ENCODE measurements around the gene TTC21A. TPM values are rescaled to one million over a fixed set of nuclear protein-coding genes. Genes with fewer than 3 reads are reported as not detected.

The TTC21A gene
- total and polyA plus RNA-seq, 3 donors from 2014 or later = 74.3 to 266 (median 101) TPM

GRCh38 chr3:39149498-39150147 lies 42.1 kb downstream of the TTC21A start:
- no peak for TF ChIP-seq POLR2A (IDR thresholded peaks at IDR 0.05)
- TF ChIP-seq, protein P1, sequence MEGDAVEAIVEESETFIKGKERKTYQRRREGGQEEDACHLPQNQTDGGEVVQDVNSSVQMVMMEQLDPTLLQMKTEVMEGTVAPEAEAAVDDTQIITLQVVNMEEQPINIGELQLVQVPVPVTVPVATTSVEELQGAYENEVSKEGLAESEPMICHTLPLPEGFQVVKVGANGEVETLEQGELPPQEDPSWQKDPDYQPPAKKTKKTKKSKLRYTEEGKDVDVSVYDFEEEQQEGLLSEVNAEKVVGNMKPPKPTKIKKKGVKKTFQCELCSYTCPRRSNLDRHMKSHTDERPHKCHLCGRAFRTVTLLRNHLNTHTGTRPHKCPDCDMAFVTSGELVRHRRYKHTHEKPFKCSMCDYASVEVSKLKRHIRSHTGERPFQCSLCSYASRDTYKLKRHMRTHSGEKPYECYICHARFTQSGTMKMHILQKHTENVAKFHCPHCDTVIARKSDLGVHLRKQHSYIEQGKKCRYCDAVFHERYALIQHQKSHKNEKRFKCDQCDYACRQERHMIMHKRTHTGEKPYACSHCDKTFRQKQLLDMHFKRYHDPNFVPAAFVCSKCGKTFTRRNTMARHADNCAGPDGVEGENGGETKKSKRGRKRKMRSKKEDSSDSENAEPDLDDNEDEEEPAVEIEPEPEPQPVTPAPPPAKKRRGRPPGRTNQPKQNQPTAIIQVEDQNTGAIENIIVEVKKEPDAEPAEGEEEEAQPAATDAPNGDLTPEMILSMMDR (IDR thresholded peaks at IDR 0.05) = no peak
- Histone ChIP-seq H3K27ac (peak overlapping the region in 1 of 2 donors; percentile 98), H3K36me3 (ENCODE audit: low read depth, missing control alignments) (no peaks in the 10 kb centered on the region), H3K4me1 (peaks cover 65% of the 10 kb centered on the region), H3K27me3 (no peaks in the 10 kb centered on the region), H3K4me3 (no peak overlapping the region), H3K9me3 (no peaks in the 10 kb centered on the region)
- no peak for DNase-seq
- WGBS, 2 donors = 81% methylated on average over 3 of the region's 3 CpGs
- intact Hi-C loops (cut with DNase I; ENCODE audit: low total_unique reads) = no loop called here

DNA sequence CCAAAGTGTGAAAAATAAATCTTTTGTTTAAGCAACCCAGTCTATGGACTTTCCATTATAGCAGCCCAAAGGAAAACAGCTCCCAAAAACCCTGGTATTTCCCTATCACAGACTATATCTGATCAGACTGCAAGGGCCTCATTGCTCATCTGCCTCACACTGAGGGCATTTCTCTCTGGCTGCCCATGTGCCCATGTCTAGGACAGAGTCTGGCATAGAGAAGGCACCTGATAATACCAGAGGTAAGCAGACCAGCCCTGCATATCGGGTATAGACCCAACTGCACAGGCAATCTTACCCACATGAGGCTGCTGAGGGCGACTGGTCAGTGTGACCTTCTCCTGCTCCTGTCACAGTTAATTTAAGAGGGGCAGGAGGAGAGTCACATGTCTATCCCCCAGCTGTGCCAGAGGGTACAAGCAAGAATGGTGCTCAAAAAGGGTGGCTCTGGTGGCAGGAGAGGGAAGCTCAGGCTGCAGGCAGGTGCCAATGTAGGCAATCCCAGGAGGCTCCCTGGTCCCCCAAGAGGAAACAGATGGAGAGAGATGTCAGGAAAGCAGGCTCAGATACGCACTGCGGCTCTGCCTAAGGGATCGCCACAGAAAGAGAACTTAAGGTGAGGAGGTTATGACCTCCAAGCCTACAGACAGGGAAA lies 42.8 kb downstream of the TTC21A start:
- no peak for DNase-seq
- H3K4me3 ChIP-seq = peak overlapping the region in 1 of 2 donors; percentile 96
- intact Hi-C loops (cut with DNase I; ENCODE audit: low total_unique reads) = no loop called here
- TF ChIP-seq, protein P1 (IDR thresholded peaks at IDR 0.05) = peak in 1 of 3 experiments; percentile 5
- no peak for TF ChIP-seq POLR2A (IDR thresholded peaks at IDR 0.05)
- H3K4me1 ChIP-seq = peaks cover 65% of the 10 kb centered on the region
- H3K36me3 ChIP-seq (ENCODE audit: low read depth, missing control alignments) = no peaks in the 10 kb centered on the region
- peak overlapping the region; percentile 98 to 99 for H3K27ac ChIP-seq
- no peaks in the 10 kb centered on the region for H3K27me3 ChIP-seq
- no peaks in the 10 kb centered on the region for H3K9me3 ChIP-seq
- WGBS, 2 donors = 46 to 48% methylated on average over 5 of the region's 5 CpGs

GRCh38 chr3:39150803-39151631 lies 43.5 kb downstream of the TTC21A start:
- no peak for TF ChIP-seq POLR2A (IDR thresholded peaks at IDR 0.05)
- TF ChIP-seq, protein P1 (IDR thresholded peaks at IDR 0.05) = no peak
- 11 to 32% methylated on average over 5 to 9 of the region's 9 CpGs for WGBS, 2 donors

DNA sequence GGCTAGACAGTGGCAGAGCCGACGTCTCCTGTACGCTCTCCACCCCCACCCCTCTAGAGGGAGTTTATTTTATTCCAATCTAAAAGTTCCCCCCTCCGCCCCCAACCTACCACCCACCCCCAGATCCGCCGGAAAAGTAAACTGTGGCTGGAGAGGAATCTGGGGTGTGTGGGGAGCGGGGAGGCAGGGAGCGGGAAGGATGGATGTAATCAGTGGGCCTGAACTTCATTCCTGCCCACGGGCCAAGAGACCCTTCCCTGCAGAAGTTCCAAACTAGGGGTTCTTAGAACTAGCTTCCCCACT lies 46.4 kb downstream of the TTC21A start:
- Histone ChIP-seq H3K4me1 (peaks cover 48% of the 10 kb centered on the region), H3K4me3 (peak overlapping the region; percentile 93 to 96), H3K27me3 (no peaks in the 10 kb centered on the region), H3K36me3 (ENCODE audit: low read depth, missing control alignments) (no peaks in the 10 kb centered on the region), H3K9me3 (no peaks in the 10 kb centered on the region), H3K27ac (peak overlapping the region; percentile 82 to 99)
- intact Hi-C loops (cut with DNase I; ENCODE audit: low total_unique reads) = no loop called here
- 17 to 27% methylated on average over 6 to 9 of the region's 9 CpGs for WGBS, 2 donors
- no peak for DNase-seq
- TF ChIP-seq, protein P1 (IDR thresholded peaks at IDR 0.05) = no peak
- TF ChIP-seq POLR2A (IDR thresholded peaks at IDR 0.05) = no peak

More at GRCh38 chr3:39150803-39151631, 43.5 kb downstream of the TTC21A start:
- DNase-seq = peak; percentile 90
- H3K4me1 ChIP-seq = peaks cover 71% of the 10 kb centered on the region
- H3K36me3 ChIP-seq (ENCODE audit: low read depth, missing control alignments) = no peaks in the 10 kb centered on the region
- intact Hi-C loops (cut with DNase I; ENCODE audit: low total_unique reads) = no loop called here
- H3K4me3 ChIP-seq = peak overlapping the region in 1 of 2 donors; percentile 96
- H3K27me3 ChIP-seq = no peaks in the 10 kb centered on the region
- peak overlapping the region; percentile 98 to 99 for H3K27ac ChIP-seq
- no peaks in the 10 kb centered on the region for H3K9me3 ChIP-seq
